Osteoblast (primary cell): ENCODE results near the gene SORL1. TPM values are rescaled to one million over a fixed set of nuclear protein-coding genes. Genes with fewer than 3 reads are reported as not detected.

Source experiments
- DNase-seq: peaks from one replicate; pipeline ENCODE4 v3.0.0; 2011; ENCODE audit warnings: low spot score, mixed read lengths; ENCODE audit not compliant: insufficient read length; ENCODE audit errors: missing footprints
- H2AFZ ChIP-seq: 2 replicates; pipeline ENCODE4 v1.6.0; 2011; ENCODE audit warnings: mild to moderate bottlenecking, low read length
- H3K27ac ChIP-seq: 2 replicates; pipeline ENCODE4 v1.5.1; 2011; ENCODE audit warnings: mild to moderate bottlenecking, low read depth, low read length, moderate library complexity
- H3K27me3 ChIP-seq: 2 replicates; pipeline ENCODE4 v1.6.0; 2012; ENCODE audit warnings: mild to moderate bottlenecking, control low read depth, inconsistent platforms, low read length, moderate library complexity; ENCODE audit not compliant: insufficient read depth
- H3K36me3 ChIP-seq: 2 replicates; pipeline ENCODE4 v1.5.1; 2011; ENCODE audit warnings: mild to moderate bottlenecking, low read length, control low read depth, moderate library complexity; ENCODE audit not compliant: insufficient read depth
- H3K4me1 ChIP-seq: 2 replicates; pipeline ENCODE4 v1.5.1; 2011; ENCODE audit warnings: mild to moderate bottlenecking, low read length, control low read depth, moderate library complexity; ENCODE audit not compliant: insufficient read depth
- H3K4me2 ChIP-seq: 2 replicates; pipeline ENCODE4 v1.6.0; 2011; ENCODE audit warnings: mild to moderate bottlenecking, low read length; ENCODE audit not compliant: insufficient read depth
- H3K4me3 ChIP-seq: fragments of 200-600 bp; sonication (generic); 3 replicates; pipeline ENCODE4 v1.5.1; 2012; ENCODE audit warnings: mild to moderate bottlenecking, low read length, inconsistent platforms; ENCODE audit not compliant: insufficient read depth
- H3K79me2 ChIP-seq: 2 replicates; pipeline ENCODE4 v1.6.0; 2012; ENCODE audit warnings: mild to moderate bottlenecking, low read length, control low read depth, inconsistent platforms; ENCODE audit not compliant: insufficient read depth
- H3K9me3 ChIP-seq: 2 replicates; pipeline ENCODE4 v1.5.1; 2011; ENCODE audit warnings: low read depth, low read length, control low read depth
- H4K20me1 ChIP-seq: 2 replicates; pipeline ENCODE4 v1.6.0; 2012; ENCODE audit warnings: mild to moderate bottlenecking, low read length, control low read depth; ENCODE audit not compliant: insufficient read depth
- CTCF ChIP-seq: IDR thresholded peaks from 2 replicates; pipeline ENCODE4 v1.5.1; 2011; ENCODE audit warnings: mild to moderate bottlenecking, low read depth, low read length, moderate library complexity; ENCODE audit errors: extremely low read depth
- total RNA-seq: library from RNA; depleted of rRNA; stranded (reverse); fragments of >200 nt; gene quantifications from 2 replicates; pipeline ENCODE4 v1.2.3, GENCODE V29; 2012

Gene SORL1
- total RNA-seq, 1 donor, result 0.36 TPM

GRCh38 chr11:121524233-121524631 lies 72.1 kb downstream of the SORL1 start:
- Histone ChIP-seq H3K4me2 (no peak overlapping the region), H3K27ac (no peak overlapping the region), H3K79me2 (no peaks in the 10 kb centered on the region), H3K27me3 (no peaks in the 10 kb centered on the region), H4K20me1 (no peaks in the 10 kb centered on the region), H3K9me3 (no peaks in the 10 kb centered on the region), H3K4me1 (no peaks in the 10 kb centered on the region), H3K4me3 (no peak overlapping the region), H3K36me3 (no peaks in the 10 kb centered on the region), H2AFZ (no peak overlapping the region)
- TF ChIP-seq CTCF, result no peak
- DNase-seq, result no peak

DNA sequence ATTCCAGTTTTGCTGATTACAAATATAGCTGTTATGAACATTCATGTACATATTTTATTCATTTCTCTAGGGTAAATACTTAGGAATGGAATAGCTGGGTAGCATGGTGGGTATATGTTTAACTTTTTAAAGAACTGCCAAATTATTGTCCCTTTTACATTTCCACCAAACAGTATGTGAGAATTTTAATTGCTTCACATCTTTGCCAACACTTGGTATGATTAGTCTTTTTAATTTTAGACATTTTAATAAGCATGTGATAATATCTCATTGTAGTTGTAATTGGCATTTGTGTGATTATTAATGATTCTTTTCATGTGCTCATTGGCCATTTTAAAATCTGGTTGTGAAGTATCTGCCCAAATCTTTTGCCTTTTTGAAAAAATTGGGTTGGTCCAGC lies 73.3 kb downstream of the SORL1 start:
- no peak for DNase-seq
- H3K79me2 ChIP-seq, result no peaks in the 10 kb centered on the region
- no peak overlapping the region for H2AFZ ChIP-seq
- H3K9me3 ChIP-seq, result no peaks in the 10 kb centered on the region
- H3K4me3 ChIP-seq, result no peak overlapping the region
- no peak overlapping the region for H3K27ac ChIP-seq
- H3K27me3 ChIP-seq, result no peaks in the 10 kb centered on the region
- no peaks in the 10 kb centered on the region for H3K36me3 ChIP-seq
- H3K4me2 ChIP-seq, result no peak overlapping the region
- H4K20me1 ChIP-seq, result no peaks in the 10 kb centered on the region
- no peaks in the 10 kb centered on the region for H3K4me1 ChIP-seq
- TF ChIP-seq CTCF, result no peak

GRCh38 chr11:121530257-121530656 lies 78.1 kb downstream of the SORL1 start:
- TF ChIP-seq CTCF, result no peak
- DNase-seq, result no peak
- Histone ChIP-seq H3K9me3 (no peaks in the 10 kb centered on the region), H3K27me3 (peaks cover 3% of the 10 kb centered on the region), H3K36me3 (no peaks in the 10 kb centered on the region), H2AFZ (no peak overlapping the region), H3K79me2 (no peaks in the 10 kb centered on the region), H3K27ac (no peak overlapping the region), H3K4me2 (no peak overlapping the region), H3K4me3 (no peak overlapping the region), H4K20me1 (no peaks in the 10 kb centered on the region), H3K4me1 (peaks cover under 1% of the 10 kb centered on the region)

DNA sequence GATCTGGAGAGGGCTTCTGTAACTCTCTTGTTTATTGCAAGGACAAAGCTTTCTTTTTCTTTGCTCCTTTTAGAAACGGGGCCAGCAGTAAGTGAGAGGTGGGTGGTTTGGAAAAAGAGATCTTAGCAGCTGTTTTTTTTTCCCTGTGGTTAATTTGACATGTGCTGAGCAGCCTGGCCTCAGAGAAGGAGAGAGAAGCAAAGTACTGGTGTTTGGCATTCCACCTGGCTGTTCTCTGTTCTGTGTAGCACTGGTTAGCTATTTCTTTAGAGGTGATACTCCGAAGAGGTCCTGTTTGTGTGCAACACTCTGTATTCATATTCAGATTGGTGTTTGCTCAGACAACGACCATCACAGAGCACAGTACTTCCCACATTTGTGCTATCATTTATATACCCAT lies 81.5 kb downstream of the SORL1 start:
- Histone ChIP-seq H3K36me3 (no peaks in the 10 kb centered on the region), H3K4me1 (peaks cover 3% of the 10 kb centered on the region), H3K79me2 (no peaks in the 10 kb centered on the region), H3K4me3 (no peak overlapping the region), H3K9me3 (no peaks in the 10 kb centered on the region), H3K27me3 (peaks cover 6% of the 10 kb centered on the region), H4K20me1 (no peaks in the 10 kb centered on the region), H2AFZ (no peak overlapping the region), H3K4me2 (no peak overlapping the region), H3K27ac (no peak overlapping the region)
- TF ChIP-seq CTCF, result no peak
- DNase-seq, result no peak
